ENCODE measurements around the gene PRKN.

DNA sequence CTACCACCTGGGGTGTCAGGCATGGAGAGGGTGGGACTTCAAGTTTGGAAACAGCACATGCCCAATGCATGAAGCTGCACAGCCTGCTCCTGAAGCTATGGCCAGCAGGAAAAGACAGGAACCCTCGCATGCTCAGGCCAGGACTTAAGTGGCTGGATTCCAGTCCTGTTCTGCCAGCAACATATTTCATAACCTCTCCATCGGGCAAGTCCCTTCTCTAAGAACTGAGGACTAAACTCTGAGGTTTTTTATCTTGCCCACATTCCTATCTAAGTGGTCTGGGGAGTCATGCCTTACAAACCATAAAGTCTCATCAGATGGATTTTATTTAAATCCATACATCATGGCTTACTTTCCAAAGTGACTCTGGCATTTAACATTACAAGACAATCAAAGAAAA lies 1426.2 kb downstream of the PRKN start:
- TF ChIP-seq EZH2 (IDR thresholded peaks at IDR 0.05; ENCODE audit: borderline replicate concordance) = no peak
- TF ChIP-seq, protein P1, sequence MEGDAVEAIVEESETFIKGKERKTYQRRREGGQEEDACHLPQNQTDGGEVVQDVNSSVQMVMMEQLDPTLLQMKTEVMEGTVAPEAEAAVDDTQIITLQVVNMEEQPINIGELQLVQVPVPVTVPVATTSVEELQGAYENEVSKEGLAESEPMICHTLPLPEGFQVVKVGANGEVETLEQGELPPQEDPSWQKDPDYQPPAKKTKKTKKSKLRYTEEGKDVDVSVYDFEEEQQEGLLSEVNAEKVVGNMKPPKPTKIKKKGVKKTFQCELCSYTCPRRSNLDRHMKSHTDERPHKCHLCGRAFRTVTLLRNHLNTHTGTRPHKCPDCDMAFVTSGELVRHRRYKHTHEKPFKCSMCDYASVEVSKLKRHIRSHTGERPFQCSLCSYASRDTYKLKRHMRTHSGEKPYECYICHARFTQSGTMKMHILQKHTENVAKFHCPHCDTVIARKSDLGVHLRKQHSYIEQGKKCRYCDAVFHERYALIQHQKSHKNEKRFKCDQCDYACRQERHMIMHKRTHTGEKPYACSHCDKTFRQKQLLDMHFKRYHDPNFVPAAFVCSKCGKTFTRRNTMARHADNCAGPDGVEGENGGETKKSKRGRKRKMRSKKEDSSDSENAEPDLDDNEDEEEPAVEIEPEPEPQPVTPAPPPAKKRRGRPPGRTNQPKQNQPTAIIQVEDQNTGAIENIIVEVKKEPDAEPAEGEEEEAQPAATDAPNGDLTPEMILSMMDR (IDR thresholded peaks at IDR 0.05; ENCODE audit: poor library complexity) = no peak
